GM21515 (cell line): Measurements from ENCODE around the gene HOXB7.

ENCODE experiments used
- ATAC-seq: cut with Tn5 transposase; IDR thresholded peaks from one replicate; pipeline ENCODE4 v1.9.1; 2021; ENCODE audit not compliant: unreplicated experiment

Gene HOXB7

GRCh38 chr17:48583708-48584222, 27.1 kb downstream of the HOXB7 start:
- ATAC-seq: no peak

GRCh38 chr17:48582750-48583069, 28.1 kb downstream of the HOXB7 start:
- ATAC-seq: no peak

GRCh38 chr17:48579760-48580554, 30.9 kb downstream of the HOXB7 start:
- ATAC-seq: no peak

GRCh38 chr17:48579471-48579759, 31.4 kb downstream of the HOXB7 start:
- no peak for ATAC-seq

- no peak for ATAC-seq
Measured at GRCh38 chr17:48578616-48579470, 32.0 kb downstream of the HOXB7 start.

GRCh38 chr17:48577946-48578615, 32.7 kb downstream of the HOXB7 start, which contains the start of gene HOXB4:
Gene HOXB4, minus strand, starts transcription at chr17:48578350. Its CDS starts 31 bp downstream, at chr17:48578319.
- no peak for ATAC-seq

GRCh38 chr17:48577330-48577945, 33.4 kb downstream of the HOXB7 start:
- ATAC-seq: no peak

- no peak for ATAC-seq
Measured at GRCh38 chr17:48576479-48577309, 34.1 kb downstream of the HOXB7 start.

GRCh38 chr17:48575673-48576478, 34.9 kb downstream of the HOXB7 start:
- no peak for ATAC-seq

GRCh38 chr17:48575066-48575582, 35.7 kb downstream of the HOXB7 start:
- no peak for ATAC-seq

- no peak for ATAC-seq
Measured at GRCh38 chr17:48574505-48575065, 36.2 kb downstream of the HOXB7 start.

- no peak for ATAC-seq
Measured at GRCh38 chr17:48571826-48572417, 38.9 kb downstream of the HOXB7 start.

GRCh38 chr17:48571024-48571818, 39.6 kb downstream of the HOXB7 start:
- no peak for ATAC-seq

GRCh38 chr17:48570325-48571023, 40.3 kb downstream of the HOXB7 start:
- ATAC-seq: no peak

- ATAC-seq: no peak
Measured at GRCh38 chr17:48569674-48570324, 41.0 kb downstream of the HOXB7 start.

- no peak for ATAC-seq
Measured at GRCh38 chr17:48569240-48569582, 41.6 kb downstream of the HOXB7 start.
